ENCODE data around the gene DIDO1. TPM values are rescaled to one million over a fixed set of nuclear protein-coding genes. Genes with fewer than 3 reads are reported as not detected.

Gene DIDO1
- total and polyA plus RNA-seq, 9 of the 15 experiments (the other 6 are each of a cell fraction or from before 2014, with no cell fraction given), result 4.4 to 46.8 (median 31.2) TPM

GRCh38 chr20:62926229-62927127, at the start of gene DIDO1 (continued):
- TF ChIP-seq CC2D1A (IDR thresholded peaks at IDR 0.05) (no peak), ZNF561 (CRISPR knock-in tag; conservative IDR thresholded peaks at IDR 0.05) (no peak), MCM3 (IDR thresholded peaks at IDR 0.05) (no peak), ZNF174 (CRISPR knock-in tag; IDR thresholded peaks at IDR 0.05) (no peak), ZNF212 (CRISPR knock-in tag; IDR thresholded peaks at IDR 0.05) (no peak), CLOCK (CRISPR knock-in tag; IDR thresholded peaks at IDR 0.05; ENCODE audit: borderline replicate concordance) (no peak), PHF8 (IDR thresholded peaks at IDR 0.05; ENCODE audit: borderline replicate concordance, low read length) (peak; percentile 80; the same call in 1 of the 2 replicates), SAP30 (IDR thresholded peaks at IDR 0.05; ENCODE audit: borderline replicate concordance, insufficient read depth, low read depth, low read length, poor library complexity, severe bottlenecking) (no peak), ZNF12 (CRISPR knock-in tag; IDR thresholded peaks at IDR 0.05) (no peak), PBX2 (CRISPR knock-in tag; IDR thresholded peaks at IDR 0.05; ENCODE audit: low read depth) (no peak), PBX2 (tag; conservative IDR thresholded peaks at IDR 0.05; ENCODE audit: low read depth) (no peak), ZNF75A (CRISPR knock-in tag; IDR thresholded peaks at IDR 0.05) (no peak), SMARCC2 (IDR thresholded peaks at IDR 0.05; ENCODE audit: low read depth) (no peak), ZNF184 (CRISPR knock-in tag; IDR thresholded peaks at IDR 0.05) (no peak)
- TF ChIP-seq, protein P1, sequence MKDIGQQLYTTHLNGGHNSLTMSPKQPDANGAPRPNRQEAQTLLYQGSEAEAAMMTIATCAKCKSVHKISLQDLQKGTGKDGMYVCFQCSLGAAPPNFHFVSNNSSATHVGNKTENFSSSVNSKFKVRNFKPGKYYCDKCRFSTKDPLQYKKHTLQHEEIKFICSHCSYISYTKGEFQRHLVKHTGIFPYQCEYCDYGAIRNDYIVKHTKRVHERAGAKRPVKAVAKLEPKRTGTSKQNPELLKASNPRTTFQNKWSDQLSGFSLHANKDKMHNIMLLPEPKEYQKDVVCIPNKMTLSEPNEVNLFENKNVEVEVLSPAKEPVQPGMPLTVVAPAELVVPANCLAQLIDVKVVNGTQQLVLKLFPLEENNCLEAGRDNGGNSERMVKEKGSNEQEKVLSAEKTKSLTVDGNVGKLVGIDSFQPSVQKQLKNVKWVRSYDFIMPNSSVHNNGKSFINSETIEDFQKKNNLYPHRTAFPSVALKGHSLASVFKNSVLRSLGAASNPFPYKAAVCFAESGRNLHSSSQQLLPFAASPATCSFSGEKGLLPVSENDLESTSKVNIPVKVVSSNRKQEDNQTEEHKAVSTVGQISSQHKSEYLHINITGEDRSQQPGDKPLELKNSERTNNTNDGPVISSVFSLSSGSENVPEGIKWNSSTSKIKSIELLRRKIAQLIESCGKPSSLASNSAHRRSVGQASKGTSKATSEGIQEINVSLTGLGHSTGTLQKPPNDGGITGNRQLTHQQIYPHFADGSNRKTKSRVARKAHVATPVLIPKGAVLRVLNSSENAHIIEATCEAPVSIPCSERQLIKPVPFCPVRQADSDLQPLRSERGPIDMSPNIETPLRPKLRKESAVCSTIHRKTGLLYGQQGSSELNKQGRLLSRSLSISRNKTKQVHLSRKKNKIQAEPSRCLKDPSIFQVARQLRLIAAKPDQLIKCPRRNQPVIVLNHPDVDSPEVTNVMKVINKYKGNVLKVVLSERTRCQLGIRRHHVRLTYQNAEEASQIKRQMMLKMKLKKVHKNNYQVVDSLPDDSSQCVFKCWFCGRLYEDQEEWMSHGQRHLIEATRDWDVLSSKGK (CRISPR knock-in tag; IDR thresholded peaks at IDR 0.05), result no peak
- TF ChIP-seq, protein P2, sequence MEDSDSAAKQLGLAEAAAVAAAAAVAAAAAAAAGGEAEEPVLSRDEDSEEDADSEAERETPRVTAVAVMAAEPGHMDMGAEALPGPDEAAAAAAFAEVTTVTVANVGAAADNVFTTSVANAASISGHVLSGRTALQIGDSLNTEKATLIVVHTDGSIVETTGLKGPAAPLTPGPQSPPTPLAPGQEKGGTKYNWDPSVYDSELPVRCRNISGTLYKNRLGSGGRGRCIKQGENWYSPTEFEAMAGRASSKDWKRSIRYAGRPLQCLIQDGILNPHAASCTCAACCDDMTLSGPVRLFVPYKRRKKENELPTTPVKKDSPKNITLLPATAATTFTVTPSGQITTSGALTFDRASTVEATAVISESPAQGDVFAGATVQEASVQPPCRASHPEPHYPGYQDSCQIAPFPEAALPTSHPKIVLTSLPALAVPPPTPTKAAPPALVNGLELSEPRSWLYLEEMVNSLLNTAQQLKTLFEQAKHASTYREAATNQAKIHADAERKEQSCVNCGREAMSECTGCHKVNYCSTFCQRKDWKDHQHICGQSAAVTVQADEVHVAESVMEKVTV (CRISPR knock-in tag; IDR thresholded peaks at IDR 0.05), result no peak

Measured in K562 (cell line).